Measurements from ENCODE around the gene VWA2.

- TF ChIP-seq MAX (IDR thresholded peaks at IDR 0.05) (no peak), RAD21 (IDR thresholded peaks at IDR 0.05; ENCODE audit: low read depth) (no peak), EP300 (IDR thresholded peaks at IDR 0.05; ENCODE audit: borderline replicate concordance) (no peak), CREB1 (IDR thresholded peaks at IDR 0.05; ENCODE audit: low read depth) (no peak), EGR1 (IDR thresholded peaks at IDR 0.05) (no peak), TAF1 (IDR thresholded peaks at IDR 0.05; ENCODE audit: low read depth) (no peak)
Observed at GRCh38 chr10:114278140-114278883, 39.3 kb downstream of the VWA2 start.

All from Ishikawa (cell line).